Activated CD4-positive, CD25-positive, alpha-beta regulatory T cell (primary cell): ENCODE results near the gene SCGB1C2.
"Not testable (repeated sequence)": the region's sequence is repeated elsewhere in the genome, so short reads cannot be mapped to it uniquely, and the experiment has no call there.

Source experiments
- DNase-seq, 4 experiments: peaks; one replicate each; lab custom pipeline; 2025; lab: John Stamatoyannopoulos, UW

SCGB1C2 gene

DNA sequence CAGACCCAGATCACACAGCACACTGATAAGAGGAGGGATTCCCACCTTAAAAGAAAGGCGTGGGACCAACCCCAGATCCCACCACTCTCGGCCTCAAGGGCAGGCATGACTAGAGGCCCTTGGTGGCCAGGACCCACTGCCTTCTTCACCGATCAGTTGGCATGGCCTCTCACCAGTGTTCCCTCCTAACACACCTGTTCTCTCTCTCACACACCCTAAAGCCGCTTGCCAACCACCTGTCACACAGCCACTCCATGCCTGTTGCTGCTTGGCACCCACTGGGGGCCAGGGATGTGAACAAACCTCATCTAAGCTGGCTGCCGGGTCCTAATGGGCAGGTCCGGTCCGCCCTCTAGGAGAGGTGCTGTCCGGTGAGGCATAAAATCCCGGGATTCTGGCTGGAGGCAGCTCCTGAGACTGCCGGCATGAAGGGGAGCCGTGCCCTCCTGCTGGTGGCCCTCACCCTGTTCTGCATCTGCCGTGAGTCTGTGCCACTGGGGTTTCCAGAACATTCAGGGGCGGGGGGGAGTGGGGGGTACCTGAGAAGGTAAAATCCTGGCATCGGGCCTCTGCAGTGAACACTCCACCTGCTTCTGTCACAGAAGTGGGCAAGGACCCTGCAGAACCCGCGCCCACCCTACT is at the start of gene SCGB1C2:
SCGB1C2 (plus strand) TSS at position 404 of the 642 bp plus-strand sequence; CDS start at position 426, 22 bp downstream.
- DNase-seq, result not testable (repeated sequence)

GRCh38 chr17:113111-113510 is 24.3 kb upstream of the SCGB1C2 start:
- DNase-seq, result not testable (repeated sequence)

DNA sequence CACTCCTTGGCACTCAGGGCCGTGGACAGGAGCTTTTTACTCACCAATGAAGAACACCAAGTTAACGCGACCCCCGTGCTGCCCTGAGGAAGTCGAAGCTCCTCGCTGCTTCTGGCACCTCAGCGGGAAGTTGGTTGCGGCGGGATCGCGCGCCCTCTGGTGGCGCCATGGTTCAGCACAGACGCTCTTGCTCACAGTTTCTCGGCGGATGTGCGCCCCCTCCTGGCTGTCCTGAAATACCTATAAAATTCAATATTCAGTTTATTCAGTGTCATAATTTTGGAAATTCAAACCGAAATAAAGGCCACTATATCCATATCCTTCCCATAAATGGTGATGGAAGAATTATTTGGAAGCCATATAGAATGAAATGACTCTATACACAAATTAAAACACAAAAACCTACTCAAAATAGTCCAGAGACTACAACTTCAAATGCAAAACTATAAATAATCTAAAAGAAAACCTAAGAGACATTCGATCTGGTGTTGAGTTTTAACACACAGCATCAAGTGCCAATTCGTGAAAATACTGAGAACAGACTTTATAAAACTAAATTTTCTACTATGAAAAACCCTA is 18.9 kb upstream of the SCGB1C2 start:
- DNase-seq, result not testable (repeated sequence)

- DNase-seq, result not testable (repeated sequence)
Measured at GRCh38 chr17:133932-134331, 3.4 kb upstream of the SCGB1C2 start.

DNA sequence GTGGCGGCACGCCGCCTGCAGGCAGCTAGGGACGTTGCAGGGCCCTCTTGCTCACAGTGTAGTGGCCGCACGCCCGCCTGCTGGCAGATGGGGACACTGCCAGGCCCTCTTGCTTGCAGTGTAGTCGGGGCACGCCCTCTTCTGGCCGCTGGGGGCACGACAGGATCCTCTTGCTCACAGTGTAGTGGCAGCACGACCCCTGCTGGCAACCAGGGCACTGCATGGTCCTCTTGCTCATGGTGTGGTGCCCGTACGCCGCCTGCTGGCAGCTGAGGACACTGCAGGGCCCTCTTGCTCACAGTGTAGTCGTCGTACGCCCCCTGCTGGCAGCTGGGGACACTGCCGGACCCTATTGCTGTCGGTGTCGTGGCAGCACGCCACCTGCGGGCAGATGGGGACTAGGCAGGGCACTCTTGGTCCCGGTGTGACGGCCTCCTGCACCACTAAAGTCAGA is 3.0 kb upstream of the SCGB1C2 start:
- DNase-seq, result not testable (repeated sequence)

- not testable (repeated sequence) for DNase-seq
Measured at GRCh38 chr17:135022-135421, 2.3 kb upstream of the SCGB1C2 start.

DNA sequence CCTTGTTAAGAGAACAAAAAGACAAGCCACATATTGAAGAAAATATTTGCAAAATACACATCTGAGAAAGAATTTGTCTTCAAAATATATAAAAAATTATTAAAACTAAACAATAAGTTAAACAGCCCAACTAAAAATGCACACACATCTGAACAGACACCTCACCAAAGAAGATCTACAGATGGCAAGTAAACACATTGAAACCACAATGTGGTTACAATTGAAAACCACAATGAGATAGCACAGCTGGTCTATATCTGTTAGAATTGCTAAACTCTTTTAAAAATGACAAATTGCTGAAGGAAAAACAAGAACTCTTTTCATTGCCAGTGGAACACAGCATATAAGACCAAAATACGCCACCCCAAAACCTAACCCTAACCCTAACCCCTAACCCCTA is 1.5 kb upstream of the SCGB1C2 start:
- not testable (repeated sequence) for DNase-seq

GRCh38 chr17:136531-136930 is 838 bp upstream of the SCGB1C2 start:
- not testable (repeated sequence) for DNase-seq

DNA sequence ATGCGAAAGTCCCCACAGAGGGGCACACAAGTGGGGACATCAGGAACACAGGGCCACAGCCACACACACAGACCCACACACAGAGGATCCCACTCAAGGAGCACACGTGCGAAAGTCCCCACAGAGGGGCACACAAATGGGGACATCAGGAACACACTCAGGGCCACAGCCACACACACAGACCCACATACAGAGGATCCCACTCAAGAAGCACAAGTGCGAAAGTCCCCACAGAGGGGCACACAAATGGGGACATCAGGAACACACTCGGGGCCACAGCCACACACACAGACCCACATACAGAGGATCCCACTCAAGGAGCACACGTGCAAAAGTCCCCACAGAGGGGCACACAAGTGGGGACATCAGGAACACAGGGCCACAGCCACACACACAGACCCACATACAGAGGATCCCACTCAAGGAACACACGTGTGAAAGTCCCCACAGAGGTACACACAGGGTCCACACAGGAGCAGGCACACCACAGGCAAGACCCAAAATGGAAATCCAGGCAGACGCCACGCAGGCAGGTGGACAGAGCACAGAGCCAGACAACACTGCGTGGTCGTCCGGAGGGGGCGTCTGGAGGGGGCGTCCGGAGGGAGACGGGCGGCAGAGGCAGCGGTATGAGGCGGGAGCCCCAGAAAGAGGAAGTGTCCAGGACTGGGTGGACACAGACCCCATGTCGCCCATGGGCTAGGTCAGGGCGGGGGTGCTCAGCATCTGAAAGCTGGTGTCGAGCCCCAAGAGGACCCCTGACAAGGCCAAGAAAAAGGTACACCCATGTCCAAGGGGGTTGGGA is 2.2 kb downstream of the SCGB1C2 start:
- DNase-seq, result not testable (repeated sequence)

DNA sequence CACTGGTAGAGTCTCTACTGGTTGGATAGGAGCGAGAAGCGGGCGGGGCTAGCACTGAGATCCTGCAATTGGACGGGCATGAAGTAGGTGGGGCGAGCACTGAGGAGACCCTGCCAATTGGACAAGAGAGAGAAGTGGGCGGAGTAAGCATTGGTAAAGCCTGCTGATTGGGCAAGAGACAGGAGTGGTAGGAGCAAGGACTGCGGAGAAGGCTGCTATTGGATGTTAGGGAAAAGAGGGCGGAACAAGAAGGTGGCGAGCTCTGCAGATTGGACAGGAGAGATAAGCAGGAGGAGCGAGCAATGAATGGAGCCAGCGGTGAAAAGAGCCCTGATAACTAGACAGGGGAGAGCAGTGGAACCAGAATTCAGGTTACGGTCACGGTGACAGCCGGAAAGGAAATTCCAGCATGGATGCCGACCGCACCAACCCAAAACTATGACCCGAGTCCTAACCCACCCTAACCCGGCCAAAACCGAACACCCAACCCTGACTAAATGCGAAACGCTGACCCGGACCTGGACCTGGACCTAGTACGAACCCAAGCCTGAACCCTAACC is 4.8 kb downstream of the SCGB1C2 start:
- no peak for DNase-seq

DNA sequence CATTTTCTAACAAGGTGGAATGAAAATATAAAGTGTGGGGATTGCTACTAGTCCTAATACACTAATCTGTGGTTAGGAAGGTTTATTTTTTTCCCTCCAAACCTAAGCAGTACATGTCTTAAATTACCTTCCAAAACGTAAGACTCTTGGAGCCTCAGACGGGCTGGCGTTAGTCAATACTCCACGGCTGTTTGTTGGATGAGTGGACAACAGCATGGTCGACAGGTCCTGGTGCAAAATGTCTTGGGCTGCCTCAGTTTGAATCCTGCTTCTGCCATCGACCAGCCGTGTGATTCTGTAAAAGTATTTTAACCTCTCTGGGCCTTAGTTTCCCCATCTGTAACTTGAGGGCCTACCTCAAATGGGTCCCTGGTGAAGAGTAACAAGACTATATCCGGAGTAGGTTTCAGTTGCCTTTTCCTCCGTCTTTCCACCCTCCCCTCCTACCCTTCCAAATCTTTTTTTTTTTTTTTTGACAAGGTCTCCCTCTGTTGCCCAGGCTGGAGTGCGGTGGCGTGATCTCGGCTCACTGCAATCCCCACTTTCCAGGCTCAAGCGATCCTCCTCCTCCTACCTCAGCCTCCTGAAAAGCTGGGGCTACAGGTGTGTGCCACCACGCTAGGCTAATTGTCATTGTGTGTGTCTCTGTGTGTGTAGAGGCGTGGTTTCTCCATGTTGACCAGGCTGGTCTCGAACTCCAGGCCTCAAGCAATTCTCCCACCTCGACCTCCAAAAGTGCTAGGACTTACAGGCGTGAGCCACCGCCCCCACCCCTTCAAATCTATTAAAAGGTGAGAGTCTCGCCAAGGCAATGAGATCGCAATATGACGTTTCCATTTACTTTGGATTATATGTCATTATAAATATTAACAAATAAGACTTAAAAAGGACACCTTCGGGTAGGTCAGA is 5.8 kb downstream of the SCGB1C2 start:
- DNase-seq, result no peak

GRCh38 chr17:143785-144281 is 6.5 kb downstream of the SCGB1C2 start:
- DNase-seq, result peak; percentile 68 to 82 (median 76)

- DNase-seq, result no peak
Measured at GRCh38 chr17:144936-145670, 7.7 kb downstream of the SCGB1C2 start.

- DNase-seq, result no peak
Measured at GRCh38 chr17:145671-146541, 8.5 kb downstream of the SCGB1C2 start.

GRCh38 chr17:146546-146945 is 9.2 kb downstream of the SCGB1C2 start:
- no peak for DNase-seq

- no peak for DNase-seq
Measured at GRCh38 chr17:146983-147761, 9.8 kb downstream of the SCGB1C2 start.

GRCh38 chr17:147796-148740 is 10.7 kb downstream of the SCGB1C2 start:
- no peak for DNase-seq

- no peak for DNase-seq
Measured at GRCh38 chr17:148757-149156, 11.4 kb downstream of the SCGB1C2 start.
